A673 (cell line): ENCODE data around the gene TUBA3C.

Experiments used
- CTCF ChIP-seq: fragments of 300-800, 200-600 bp; sonication (generic); conservative IDR thresholded peaks from 2 replicates; pipeline ENCODE4 v1.5.1; 2017; ENCODE audit warnings: low read depth, mild to moderate bottlenecking, antibody characterized with exemption, low read length, moderate library complexity, mixed read lengths
- EZH2 ChIP-seq: fragments of 200-600 bp; sonication (generic); IDR thresholded peaks from 2 replicates; pipeline ENCODE4 v1.6.1; 2017; ENCODE audit warnings: borderline replicate concordance, low read depth, mild to moderate bottlenecking, mixed read lengths, antibody characterized with exemption, low read length; ENCODE audit not compliant: poor library complexity, severe bottlenecking

GRCh38 chr13:19151581-19152263, 29.9 kb downstream of the TUBA3C start:
- TF ChIP-seq CTCF (no peak), EZH2 (no peak)
